HEK293T (cell line): ENCODE data around the gene ZDHHC19.

Experiments
- CTCF ChIA-PET: fragments of 350-600 bp; formaldehyde crosslinking; extraction: SDS; loops from one replicate; lab custom pipeline; 2021; ENCODE audit warnings: antibody characterized with exemption, inconsistent platforms; lab: Yijun Ruan, JAX
- POLR2A ChIA-PET: fragments of 350-600 bp; formaldehyde crosslinking; extraction: SDS; loops from one replicate; lab custom pipeline; 2020; ENCODE audit warnings: antibody characterized with exemption, inconsistent platforms; lab: Yijun Ruan, JAX
- DNase-seq: peaks from one replicate; pipeline ENCODE4 v3.0.0; 2012; ENCODE audit warnings: mixed read lengths; ENCODE audit errors: extremely low spot score
- ARNT ChIP-seq: fragments of 450-650 bp; IDR thresholded peaks from 2 replicates; pipeline ENCODE4 v1.6.1; 2017; ENCODE audit warnings: mild to moderate bottlenecking
- BHLHE40 ChIP-seq: fragments of 450-650 bp; IDR thresholded peaks from 2 replicates; pipeline ENCODE4 v1.6.1; 2016; ENCODE audit warnings: mild to moderate bottlenecking, moderate library complexity, borderline replicate concordance
- CTBP1 ChIP-seq: fragments of 450-650 bp; IDR thresholded peaks from 2 replicates; pipeline ENCODE4 v1.6.1; 2016; ENCODE audit warnings: borderline replicate concordance
- ELF4 ChIP-seq: fragments of 450-650 bp; IDR thresholded peaks from 2 replicates; pipeline ENCODE4 v1.6.1; 2017; ENCODE audit warnings: antibody characterized with exemption
- FOXA1 ChIP-seq: fragments of 450-650 bp; IDR thresholded peaks from 2 replicates; pipeline ENCODE4 v1.6.1; 2016; ENCODE audit warnings: mild to moderate bottlenecking
- FOXK2 ChIP-seq: fragments of 450-650 bp; IDR thresholded peaks from 2 replicates; pipeline ENCODE4 v1.6.1; 2016; ENCODE audit warnings: mild to moderate bottlenecking
- FOXM1 ChIP-seq: fragments of 450-650 bp; IDR thresholded peaks from 2 replicates; pipeline ENCODE4 v1.6.1; 2017; ENCODE audit warnings: mild to moderate bottlenecking, borderline replicate concordance
- HDGF ChIP-seq: fragments of 450-650 bp; IDR thresholded peaks from 2 replicates; pipeline ENCODE4 v1.6.1; 2017; ENCODE audit warnings: antibody characterized with exemption, borderline replicate concordance
- L3MBTL2 ChIP-seq: fragments of 450-650 bp; conservative IDR thresholded peaks from 2 replicates; pipeline ENCODE4 v1.6.1; 2016; ENCODE audit warnings: mild to moderate bottlenecking
- LEF1 ChIP-seq: fragments of 450-650 bp; IDR thresholded peaks from 2 replicates; pipeline ENCODE4 v1.6.1; 2017; ENCODE audit warnings: mild to moderate bottlenecking, borderline replicate concordance
- NFRKB ChIP-seq: fragments of 450-650 bp; IDR thresholded peaks from 2 replicates; pipeline ENCODE4 v1.6.1; 2016; ENCODE audit warnings: mild to moderate bottlenecking, moderate library complexity
- PKNOX1 ChIP-seq: fragments of 450-650 bp; IDR thresholded peaks from 2 replicates; pipeline ENCODE4 v1.6.1; 2016
- SP1 ChIP-seq: fragments of 450-650 bp; IDR thresholded peaks from 2 replicates; pipeline ENCODE4 v1.6.1; 2017
- SUZ12 ChIP-seq: fragments of 450-650 bp; IDR thresholded peaks from 2 replicates; pipeline ENCODE4 v1.6.1; 2016; ENCODE audit warnings: mild to moderate bottlenecking
- TARDBP ChIP-seq: fragments of 450-650 bp; IDR thresholded peaks from 2 replicates; pipeline ENCODE4 v1.6.1; 2016
- ZNF384 ChIP-seq: fragments of 450-650 bp; IDR thresholded peaks from 2 replicates; pipeline ENCODE4 v1.6.1; 2016

Gene ZDHHC19

GRCh38 chr3:196241704-196242103 is 30.5 kb upstream of the ZDHHC19 start:
- no peak for DNase-seq
- POLR2A ChIA-PET = no interaction called here
- CTCF ChIA-PET = no interaction called here
- TF ChIP-seq BHLHE40 = no peak
- no peak for TF ChIP-seq NFRKB

- POLR2A ChIA-PET = no interaction called here
- CTCF ChIA-PET = interaction anchor here (1.2 kb wide), 1 partner anchor 13 kb away, joined by 5 read pairs; no protein-coding TSS in a partner anchor
- DNase-seq = no peak
- TF ChIP-seq ELF4 (no peak), L3MBTL2 (no peak), NFRKB (no peak), BHLHE40 (no peak), FOXK2 (no peak), CTBP1 (no peak), ARNT (no peak), HDGF (no peak), TARDBP (no peak), FOXA1 (no peak), FOXM1 (no peak), SUZ12 (no peak), ZNF384 (no peak), PKNOX1 (no peak), SP1 (no peak)
These were observed 29.2 kb upstream of the ZDHHC19 start for GRCh38 chr3:196240424-196240823.

- no peak for TF ChIP-seq LEF1
- ChIA-PET CTCF (no interaction called here), POLR2A (no interaction called here)
- DNase-seq = no peak
These were observed 27.7 kb upstream of the ZDHHC19 start for GRCh38 chr3:196238612-196239560.

- no peak for DNase-seq
- POLR2A ChIA-PET = no interaction called here
- TF ChIP-seq NFRKB (no peak), ARNT (no peak), L3MBTL2 (no peak), ZNF384 (no peak), FOXK2 (no peak), SUZ12 (no peak), FOXM1 (no peak), CTBP1 (no peak), ELF4 (no peak), PKNOX1 (no peak), LEF1 (no peak), TARDBP (no peak), BHLHE40 (no peak), FOXA1 (no peak), SP1 (no peak)
- CTCF ChIA-PET = no interaction called here
These were observed 26.0 kb upstream of the ZDHHC19 start for GRCh38 chr3:196237203-196237602.

GRCh38 chr3:196236223-196236622 is 25.0 kb upstream of the ZDHHC19 start:
- ChIA-PET CTCF (no interaction called here), POLR2A (no interaction called here)
- TF ChIP-seq TARDBP (no peak), L3MBTL2 (no peak), CTBP1 (no peak), ARNT (no peak), ELF4 (no peak), BHLHE40 (no peak), ZNF384 (no peak), NFRKB (no peak), SUZ12 (no peak), PKNOX1 (no peak), HDGF (no peak)
- DNase-seq = no peak

GRCh38 chr3:196235452-196236122 is 24.4 kb upstream of the ZDHHC19 start:
- CTCF ChIA-PET = no interaction called here
- TF ChIP-seq PKNOX1 = no peak
- no peak for TF ChIP-seq SP1
- no peak for TF ChIP-seq SUZ12
- no peak for TF ChIP-seq BHLHE40
- POLR2A ChIA-PET = no interaction called here
- DNase-seq = no peak
